K562 (cell line): Measurements from ENCODE around the gene TTLL3. TPM values are rescaled to one million over a fixed set of nuclear protein-coding genes. Genes with fewer than 3 reads are reported as not detected.
A peak's percentile ranks its signal among the peaks of the same experiment; 100 is the strongest.
"Not testable (repeated sequence)": the region's sequence is repeated elsewhere in the genome, so short reads cannot be mapped to it uniquely, and the experiment has no call there.

Source experiments
- ATAC-seq: fragments of 200-7000 bp; cut with Tn5 transposase; 3 replicates; pipeline ENCODE4 v1.9.1; 2020; ENCODE audit warnings: moderate library complexity
- BruUV-seq: library from RNA; stranded (reverse); fragments of 400-500 nt; replicated peaks from 2 replicates; lab custom pipeline; 2021; lab: Mats Ljungman, UMichigan
- CTCF ChIA-PET: fragments of 300-600 bp; formaldehyde crosslinking; extraction: SDS; loops from one replicate; lab custom pipeline; 2021; ENCODE audit warnings: low intra/inter-chr PET ratio; lab: Yijun Ruan, JAX
- POLR2A ChIA-PET: fragments of 300-600, 350-650 bp; sonication (Branson Sonifier 250); formaldehyde crosslinking; extraction: SDS; loops from one replicate; lab custom pipeline; 2021; ENCODE audit warnings: antibody characterized with exemption, inconsistent platforms; lab: Yijun Ruan, JAX
- DNase-seq, 4 experiments: peaks; one replicate each; pipeline versions ENCODE4 v3.0.0 to v3.0.0-alpha.2; 2011 to 2018; ENCODE audit warnings: low spot score in 3 of 4, mixed read lengths in 3 of 4; ENCODE audit errors: extremely low read depth in 1 of 4
- FAIRE-seq: peaks from 2 replicates; lab custom pipeline; 2011; peaks lifted over from hg19 to GRCh38; lab: Jason Lieb, UNC
- H2AFZ ChIP-seq: 2 replicates; pipeline ENCODE4 v1.6.0; 2011; ENCODE audit warnings: low read depth, low read length, control low read depth, inconsistent platforms
- H3K27ac ChIP-seq: fragments of 200-600 bp; 3 replicates; pipeline ENCODE4 v1.8.0; 2011; ENCODE audit warnings: low read depth, mild to moderate bottlenecking, control low read depth, inconsistent platforms, low read length, moderate library complexity, mixed read lengths; ENCODE audit errors: extremely low read depth
- H3K27me3 ChIP-seq, 2 experiments: fragments of 300-600 bp in 1 of 2; 2 replicates in 1 of 2; 3 replicates in 1 of 2; pipeline versions ENCODE4 v1.6.0 to v1.8.0; 2011; ENCODE audit warnings: inconsistent platforms in 2 of 2, low read length in 2 of 2, mild to moderate bottlenecking in 1 of 2, mixed read lengths in 1 of 2, moderate library complexity in 1 of 2; ENCODE audit not compliant: control insufficient read depth in 2 of 2, insufficient read depth in 2 of 2
- H3K36me3 ChIP-seq: fragments of 300-600 bp; 3 replicates; pipeline ENCODE4 v1.8.0; 2011; ENCODE audit warnings: mild to moderate bottlenecking, low read length, inconsistent platforms; ENCODE audit not compliant: control insufficient read depth, insufficient read depth
- H3K4me1 ChIP-seq, 2 experiments: fragments of 200-600 bp in 1 of 2; replicated peaks in 1 of 2; 2 replicates in 1 of 2; 3 replicates in 1 of 2; pipeline versions ENCODE4 v1.5.1 to v1.8.0; 2011; ENCODE audit warnings: inconsistent platforms in 2 of 2, low read length in 2 of 2, mild to moderate bottlenecking in 1 of 2, mixed read lengths in 1 of 2, moderate library complexity in 1 of 2; ENCODE audit not compliant: control insufficient read depth in 2 of 2, insufficient read depth in 2 of 2
- H3K4me2 ChIP-seq: 2 replicates; pipeline ENCODE4 v1.6.1; 2011; ENCODE audit warnings: low read length, control low read depth, inconsistent platforms, mixed read lengths; ENCODE audit not compliant: insufficient read depth
- H3K4me3 ChIP-seq: fragments of 200-600 bp; sonication (generic), shearing (Covaris generic); 2 replicates; pipeline ENCODE4 v1.5.1; 2016; ENCODE audit warnings: control low read depth, inconsistent platforms
- H3K79me2 ChIP-seq: fragments of 200-600 bp; 3 replicates; pipeline ENCODE4 v1.8.0; 2011; ENCODE audit warnings: low read length, inconsistent platforms; ENCODE audit not compliant: control insufficient read depth, insufficient read depth
- H3K9ac ChIP-seq, 2 experiments: 2 replicates each; pipeline versions ENCODE4 v1.6.0 to v1.6.1; 2011; ENCODE audit warnings: low read depth in 2 of 2, low read length in 2 of 2, control low read depth in 1 of 2, inconsistent platforms in 1 of 2, mild to moderate bottlenecking in 1 of 2, mixed read lengths in 1 of 2; ENCODE audit not compliant: insufficient read depth in 1 of 2
- H3K9me1 ChIP-seq: one replicate; pipeline ENCODE4 v1.6.0; 2011; ENCODE audit warnings: inconsistent platforms, mild to moderate bottlenecking, low read length, moderate library complexity; ENCODE audit not compliant: control insufficient read depth, insufficient read depth
- H3K9me3 ChIP-seq: replicated peaks from 2 replicates; pipeline ENCODE4 v1.5.1; 2011; ENCODE audit warnings: low read depth, low read length, inconsistent platforms; ENCODE audit not compliant: control insufficient read depth, insufficient read depth
- H4K20me1 ChIP-seq: replicated peaks from 2 replicates; pipeline ENCODE4 v1.6.1; 2011; ENCODE audit warnings: low read length, inconsistent platforms, mixed read lengths; ENCODE audit not compliant: control insufficient read depth, insufficient read depth
- CTCF ChIP-seq, 3 experiments: IDR thresholded peaks in 2 of 3; conservative IDR thresholded peaks in 1 of 3; 2 replicates each; pipeline ENCODE4 v1.5.1; 2011 to 2012; ENCODE audit warnings: low read length in 3 of 3, mild to moderate bottlenecking in 3 of 3, control low read depth in 2 of 3, improper control_type of control experiment in 1 of 3, inconsistent platforms in 1 of 3, low read depth in 1 of 3, mixed read lengths in 1 of 3, moderate library complexity in 1 of 3; ENCODE audit not compliant: insufficient read depth in 2 of 3
- GATA2 ChIP-seq: sonication (generic); formaldehyde crosslinking; IDR thresholded peaks from 2 replicates; pipeline ENCODE4 v1.4.0; 2020; ENCODE audit warnings: mild to moderate bottlenecking, missing genetic modification reagents
- KLF13 ChIP-seq: fragments of 450-650 bp; IDR thresholded peaks from 2 replicates; pipeline ENCODE4 v1.6.1; 2016; ENCODE audit warnings: missing genetic modification characterization, low read depth, mild to moderate bottlenecking, missing compliant biosample characterization, moderate library complexity, borderline replicate concordance
- L3MBTL2 ChIP-seq: fragments of 450-650 bp; IDR thresholded peaks from 2 replicates; pipeline ENCODE4 v1.6.1; 2016; ENCODE audit warnings: mild to moderate bottlenecking, moderate library complexity
- NR4A1 ChIP-seq, 2 experiments: fragments of 250-450 bp in 1 of 2; fragments of 450-650 bp in 1 of 2; sonication (Bioruptor Pico) in 1 of 2; IDR thresholded peaks; 2 replicates each; pipeline versions ENCODE4 v1.4.0 to v1.6.1; 2016 to 2020; ENCODE audit warnings: mild to moderate bottlenecking in 2 of 2, missing compliant biosample characterization in 1 of 2, missing genetic modification characterization in 1 of 2, moderate library complexity in 1 of 2
- POLR2AphosphoS2 ChIP-seq: IDR thresholded peaks from 2 replicates; pipeline ENCODE4 v1.6.1; 2012; ENCODE audit warnings: low read length, improper control_type of control experiment
- POU5F1 ChIP-seq: fragments of 150-350 bp; IDR thresholded peaks from 2 replicates; pipeline ENCODE4 v1.6.1; 2014; ENCODE audit warnings: borderline replicate concordance, low read length, low read depth, mild to moderate bottlenecking; ENCODE audit not compliant: partially characterized antibody
- RAD21 ChIP-seq, 2 experiments: fragments of 250-450 bp in 1 of 2; fragments of 450-650 bp in 1 of 2; sonication (Bioruptor Pico) in 1 of 2; formaldehyde crosslinking in 1 of 2; IDR thresholded peaks in 1 of 2; conservative IDR thresholded peaks in 1 of 2; 2 replicates each; pipeline versions ENCODE4 v1.4.0 to v1.8.0; 2020 to 2022; ENCODE audit warnings: mild to moderate bottlenecking in 2 of 2, moderate library complexity in 1 of 2
- ZNF740 ChIP-seq, 3 experiments: fragments of 200-800 bp in 1 of 3; sonication (Bioruptor generic) in 1 of 3; sonication (generic) in 1 of 3; formaldehyde crosslinking in 1 of 3; IDR thresholded peaks; 2 replicates each; pipeline versions ENCODE4 v1.6.1 to v1.8.0; 2016 to 2022; ENCODE audit warnings: mild to moderate bottlenecking in 2 of 3, missing compliant biosample characterization in 2 of 3, missing genetic modification characterization in 2 of 3, missing genetic modification reagents in 1 of 3
- WGBS: fragments of 100-300 bp; shearing (Covaris generic); methylation state at CpG from one replicate; pipeline ENCODE4 v1.1.6; 2016; ENCODE audit warnings: low coverage, mixed read lengths; ENCODE audit not compliant: insufficient coverage; ENCODE audit errors: missing lambda C conversion rate; 5-methylcytosine and 5-hydroxymethylcytosine counted together
- in situ Hi-C: fragments of 300-500 bp; cut with MboI; formaldehyde crosslinking; loops from 4 replicates; pipeline ENCODE4 v1.15.0; 2018; ENCODE audit warnings: inconsistent platforms, mixed read lengths
- intact Hi-C: fragments of 100-400 bp; cut with micrococcal nuclease; formaldehyde crosslinking; loops from 2 replicates; pipeline ENCODE4 v1.14.2; 2022
- polyA plus RNA-seq, 8 experiments: library from polyadenylated mRNA; depleted of rRNA in 4 of 8; stranded (reverse) in 5 of 8; unstranded in 3 of 8; fragments of >200 nt; fragmentation: Nextera tagmentation in 2 of 8; fragmentation: Illumina TruSeq in 1 of 8; extraction: Ambion mirVana in 2 of 8; extraction: Trizol in 1 of 8; gene quantifications; 2 replicates each; pipeline versions ENCODE4 v1.2.1 to v1.2.3, GENCODE V29; 2011 to 2014; ENCODE audit warnings: inconsistent platforms in 1 of 8, missing spikeins in 1 of 8
- total RNA-seq, 7 experiments: library from RNA; depleted of rRNA in 6 of 7; stranded (reverse); fragments of >200 nt in 6 of 7; fragmentation: Illumina TruSeq in 2 of 7; extraction: Trizol in 2 of 7; gene quantifications; 2 replicates each; pipeline versions ENCODE4 v1.2.1 to v1.2.3, GENCODE V29; 2011 to 2021; ENCODE audit warnings: low replicate concordance in 1 of 7
- TF ChIP-seq, protein P1 (sequence below), 2 experiments: fragments of 250-450 bp in 1 of 2; fragments of 450-650 bp in 1 of 2; sonication (Bioruptor Pico) in 1 of 2; IDR thresholded peaks; 2 replicates each; pipeline versions ENCODE4 v1.6.1 to v1.8.0; 2016 to 2021; ENCODE audit warnings: mild to moderate bottlenecking in 2 of 2, moderate library complexity in 2 of 2, missing compliant biosample characterization in 1 of 2, missing genetic modification characterization in 1 of 2

Gene TTLL3
- total and polyA plus RNA-seq, 9 of the 15 experiments (the other 6 are each of a cell fraction or from before 2014, with no cell fraction given) = 8.9 to 106 (median 33.2) TPM

DNA sequence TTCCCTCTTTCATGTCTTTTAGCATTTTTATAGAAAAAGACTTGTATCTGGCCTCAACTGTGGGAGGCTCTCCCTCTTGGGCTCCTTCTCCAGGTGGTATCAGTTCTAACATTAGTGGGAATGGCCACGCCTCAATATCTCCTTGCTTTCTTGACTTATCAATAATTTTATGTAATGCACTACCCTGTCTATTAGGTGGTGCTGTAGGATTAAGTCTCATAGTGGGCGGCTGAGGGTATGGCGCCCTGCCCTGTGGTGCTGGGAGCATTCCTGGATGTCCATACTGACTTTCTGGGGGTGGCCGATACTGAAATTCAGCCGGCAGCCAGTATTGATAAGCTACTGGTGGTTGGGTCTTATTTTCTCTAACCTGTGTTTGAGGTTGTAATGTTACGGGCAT, 42.5 kb downstream of the TTLL3 start (continued):
- TF ChIP-seq CTCF (IDR thresholded peaks at IDR 0.05 in 2 of 3, conservative IDR thresholded peaks at IDR 0.05 in 1 of 3; ENCODE audit: insufficient read depth in 2 of 3, low read depth in 1 of 3, low read length in 3 of 3) = peak; percentile 24 to 56 (median 46); a peak in 3 of 6 replicates
- no peak for TF ChIP-seq KLF13
- TF ChIP-seq RAD21 (CRISPR knock-in tag; conservative IDR thresholded peaks at IDR 0.05 in 1 of 2, IDR thresholded peaks at IDR 0.05 in 1 of 2) = peak in 1 of 2 experiments; percentile 65; a peak in 2 of 4 replicates
- TF ChIP-seq GATA2 = no peak
- TF ChIP-seq POLR2AphosphoS2 = no peak
- no peak for TF ChIP-seq POU5F1

GRCh38 chr3:9854291-9854940, 44.4 kb downstream of the TTLL3 start:
- Histone ChIP-seq H2AFZ (peak overlapping the region; percentile 55; the same call in 1 of the 2 replicates), H3K9ac (0 out of 4 replicates have a peak overlapping the region, but pooled peaks of 1 of the 2 experiments have one; percentile 63)
- H3K27ac ChIP-seq; in situ Hi-C loops; H3K9me3 ChIP-seq; BruUV-seq; DNase-seq; H3K4me3 ChIP-seq; FAIRE-seq; H3K79me2 ChIP-seq; H3K4me1 ChIP-seq; H3K9me1 ChIP-seq; H3K36me3 ChIP-seq; H4K20me1 ChIP-seq; intact Hi-C loops; H3K4me2 ChIP-seq; H3K27me3 ChIP-seq; TF ChIP-seq ZNF740, NR4A1 (CRISPR knock-in tag; IDR thresholded peaks at IDR 0.05): not testable (repeated sequence)
- ChIA-PET POLR2A (interaction anchor here (0.6 to 2.4 kb wide), 4 partner anchors 10 to 129 kb away, joined by 3 to 5 read pairs (median 4); partner anchors contain the start of genes ARPC4 and TADA3), CTCF (interaction anchor here (0.6 kb wide), 1 partner anchor 474 kb away, joined by 3 read pairs; no protein-coding TSS in a partner anchor)
- peak; percentile 55 for ATAC-seq
- WGBS = 55% methylated on average over 11 of the region's 11 CpGs
- TF ChIP-seq ZNF740 (tag; IDR thresholded peaks at IDR 0.05) = 0 out of 4 replicates have a peak, but pooled peaks of 1 of the 2 experiments have one; percentile 37
- TF ChIP-seq L3MBTL2 = 0 out of 2 replicates have a peak, but pooled peaks have one; percentile 18
- 0 out of 2 replicates have a peak, but pooled peaks have one; percentile 41 for TF ChIP-seq NR4A1 (tag; IDR thresholded peaks at IDR 0.05)
- TF ChIP-seq, protein P1, sequence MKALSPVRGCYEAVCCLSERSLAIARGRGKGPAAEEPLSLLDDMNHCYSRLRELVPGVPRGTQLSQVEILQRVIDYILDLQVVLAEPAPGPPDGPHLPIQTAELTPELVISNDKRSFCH (CRISPR knock-in tag; IDR thresholded peaks at IDR 0.05) = not testable (repeated sequence)
- TF ChIP-seq, protein P1 (tag; IDR thresholded peaks at IDR 0.05) = peak; percentile 71; the same call in 1 of the 2 replicates
